ENCODE data around the gene STX8.

DNA sequence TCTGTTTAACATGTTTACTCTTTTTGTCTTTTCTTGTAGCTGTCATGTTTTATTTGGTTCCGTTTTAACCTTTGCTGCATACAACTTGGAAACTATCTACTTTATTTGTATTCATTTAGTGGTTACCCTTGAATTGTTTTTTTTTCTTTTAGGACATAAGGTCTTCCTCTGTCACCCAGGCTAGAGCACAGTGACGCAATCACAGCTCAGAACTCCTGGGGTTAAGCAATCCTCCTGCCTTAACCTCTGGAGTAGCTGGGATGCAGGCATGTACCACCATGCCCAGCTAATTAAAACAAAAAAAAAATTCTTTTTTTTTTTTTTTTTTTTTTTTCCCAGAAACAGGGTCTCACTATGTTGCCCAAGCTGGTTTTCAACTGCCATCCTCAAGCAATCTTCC, 39.9 kb upstream of the STX8 start:
- TF ChIP-seq, protein P1, sequence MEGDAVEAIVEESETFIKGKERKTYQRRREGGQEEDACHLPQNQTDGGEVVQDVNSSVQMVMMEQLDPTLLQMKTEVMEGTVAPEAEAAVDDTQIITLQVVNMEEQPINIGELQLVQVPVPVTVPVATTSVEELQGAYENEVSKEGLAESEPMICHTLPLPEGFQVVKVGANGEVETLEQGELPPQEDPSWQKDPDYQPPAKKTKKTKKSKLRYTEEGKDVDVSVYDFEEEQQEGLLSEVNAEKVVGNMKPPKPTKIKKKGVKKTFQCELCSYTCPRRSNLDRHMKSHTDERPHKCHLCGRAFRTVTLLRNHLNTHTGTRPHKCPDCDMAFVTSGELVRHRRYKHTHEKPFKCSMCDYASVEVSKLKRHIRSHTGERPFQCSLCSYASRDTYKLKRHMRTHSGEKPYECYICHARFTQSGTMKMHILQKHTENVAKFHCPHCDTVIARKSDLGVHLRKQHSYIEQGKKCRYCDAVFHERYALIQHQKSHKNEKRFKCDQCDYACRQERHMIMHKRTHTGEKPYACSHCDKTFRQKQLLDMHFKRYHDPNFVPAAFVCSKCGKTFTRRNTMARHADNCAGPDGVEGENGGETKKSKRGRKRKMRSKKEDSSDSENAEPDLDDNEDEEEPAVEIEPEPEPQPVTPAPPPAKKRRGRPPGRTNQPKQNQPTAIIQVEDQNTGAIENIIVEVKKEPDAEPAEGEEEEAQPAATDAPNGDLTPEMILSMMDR (IDR thresholded peaks at IDR 0.05): no peak
- no peak for TF ChIP-seq SIN3A (IDR thresholded peaks at IDR 0.05; ENCODE audit: borderline replicate concordance, insufficient read depth, low read depth, low read length)
- TF ChIP-seq POLR2AphosphoS5 (IDR thresholded peaks at IDR 0.05; ENCODE audit: low read depth, low read length): no peak
- no peak for TF ChIP-seq TCF7L2 (IDR thresholded peaks at IDR 0.05; ENCODE audit: low read depth, low read length)
- TF ChIP-seq REST (IDR thresholded peaks at IDR 0.05; ENCODE audit: insufficient read depth in 1 of 2, low read depth in 2 of 2, low read length in 1 of 2): no peak
